ENCODE results near the gene SLCO2A1.

Gene SLCO2A1

GRCh38 chr3:133935843-133936769 is 93.6 kb downstream of the SLCO2A1 start:
- no peak for DNase-seq (ENCODE audit: extremely low read depth in 1 of 2, low read depth in 1 of 2)

- DNase-seq (ENCODE audit: extremely low read depth in 1 of 2, low read depth in 1 of 2), result no peak
Observed at GRCh38 chr3:133934996-133935842, 94.5 kb downstream of the SLCO2A1 start.

GRCh38 chr3:133934073-133934970 is 95.4 kb downstream of the SLCO2A1 start:
- DNase-seq (ENCODE audit: extremely low read depth in 1 of 2, low read depth in 1 of 2), result no peak

GRCh38 chr3:133933097-133934024 is 96.4 kb downstream of the SLCO2A1 start:
- no peak for DNase-seq (ENCODE audit: extremely low read depth in 1 of 2, low read depth in 1 of 2)

- DNase-seq (ENCODE audit: extremely low read depth in 1 of 2, low read depth in 1 of 2), result no peak
Observed at GRCh38 chr3:133932009-133932408, 97.7 kb downstream of the SLCO2A1 start.

- no peak for DNase-seq (ENCODE audit: extremely low read depth in 1 of 2, low read depth in 1 of 2)
Observed at GRCh38 chr3:133931084-133931483, 98.6 kb downstream of the SLCO2A1 start.

GRCh38 chr3:133930341-133930933 is 99.3 kb downstream of the SLCO2A1 start:
- DNase-seq (ENCODE audit: extremely low read depth in 1 of 2, low read depth in 1 of 2), result no peak

GRCh38 chr3:133928903-133929607 is 100.7 kb downstream of the SLCO2A1 start:
- DNase-seq (ENCODE audit: extremely low read depth in 1 of 2, low read depth in 1 of 2), result no peak

GRCh38 chr3:133928136-133928893 is 101.4 kb downstream of the SLCO2A1 start:
- DNase-seq (ENCODE audit: extremely low read depth in 1 of 2, low read depth in 1 of 2), result no peak

GRCh38 chr3:133927540-133928066 is 102.1 kb downstream of the SLCO2A1 start:
- peak; percentile 25 to 46 for DNase-seq (ENCODE audit: extremely low read depth in 1 of 2, low read depth in 1 of 2)

GRCh38 chr3:133926736-133927539 is 102.8 kb downstream of the SLCO2A1 start:
- DNase-seq (ENCODE audit: extremely low read depth in 1 of 2, low read depth in 1 of 2), result no peak

GRCh38 chr3:133925960-133926735 is 103.6 kb downstream of the SLCO2A1 start:
- DNase-seq (ENCODE audit: extremely low read depth in 1 of 2, low read depth in 1 of 2), result no peak

- DNase-seq (ENCODE audit: extremely low read depth in 1 of 2, low read depth in 1 of 2), result no peak
Observed at GRCh38 chr3:133924041-133924440, 105.7 kb downstream of the SLCO2A1 start.

GRCh38 chr3:133921592-133921991 is 108.1 kb downstream of the SLCO2A1 start:
- no peak for DNase-seq (ENCODE audit: extremely low read depth in 1 of 2, low read depth in 1 of 2)

GRCh38 chr3:133917144-133917543 is 112.6 kb downstream of the SLCO2A1 start:
- no peak for DNase-seq (ENCODE audit: extremely low read depth in 1 of 2, low read depth in 1 of 2)
